ENCODE measurements around the gene MSGN1.

Gene MSGN1

GRCh38 chr2:17793296-17793695 is 23.0 kb upstream of the MSGN1 start:
- Histone ChIP-seq H2AK5ac (ENCODE audit: low read depth, low read length) (no peak overlapping the region), H4K91ac (ENCODE audit: low read depth, low read length, poor library complexity) (no peak overlapping the region), H2AFZ (ENCODE audit: low read length) (no peak overlapping the region), H3K27ac (replicated peaks; ENCODE audit: low read length) (no peak overlapping the region), H3K9me3 (replicated peaks in 1 of 2; ENCODE audit: control insufficient read depth in 2 of 2, insufficient read depth in 1 of 2, low read depth in 1 of 2, low read length in 2 of 2) (no peaks in the 10 kb centered on the region), H2BK5ac (ENCODE audit: low read length) (no peak overlapping the region), H3K9ac (ENCODE audit: low read depth, low read length, poor library complexity) (no peak overlapping the region), H2BK12ac (ENCODE audit: low read length) (no peak overlapping the region), H3K27me3 (ENCODE audit: control insufficient read depth in 3 of 3, insufficient read depth in 3 of 3, low read depth in 1 of 3, low read length in 3 of 3) (peaks cover 0 to 9% (median 0%) of the 10 kb centered on the region in 3 experiments), H3K36me3 (replicated peaks in 1 of 2; ENCODE audit: control insufficient read depth in 2 of 2, insufficient read depth in 2 of 2, low read length in 2 of 2) (no peaks in the 10 kb centered on the region), H3K4ac (ENCODE audit: low read length) (no peak overlapping the region), H3K4me3 (ENCODE audit: low read length in 2 of 2) (no peak overlapping the region), H3K4me2 (ENCODE audit: insufficient read depth, low read length, poor library complexity, severe bottlenecking) (no peak overlapping the region), H3K4me1 (ENCODE audit: control insufficient read depth in 2 of 2, insufficient read depth in 1 of 2, low read depth in 1 of 2, low read length in 2 of 2) (no peaks in the 10 kb centered on the region), H3K79me1 (ENCODE audit: low read depth, low read length) (no peaks in the 10 kb centered on the region), H3K14ac (ENCODE audit: low read length) (no peak overlapping the region), H4K8ac (ENCODE audit: low read depth, low read length) (no peak overlapping the region), H3K18ac (ENCODE audit: low read length) (no peak overlapping the region), H2BK15ac (ENCODE audit: low read length) (no peak overlapping the region), H3K23ac (ENCODE audit: low read depth, low read length, poor library complexity) (no peak overlapping the region), H2BK120ac (ENCODE audit: low read depth, low read length) (no peak overlapping the region)
- no peak for DNase-seq (ENCODE audit: low spot score)
- WGBS, 2 donors (ENCODE audit: extremely low coverage in 2 of 2, insufficient read length in 2 of 2, insufficient replicate concordance in 1 of 2) = no CpG with 5 or more reads among the region's 4 CpGs

DNA sequence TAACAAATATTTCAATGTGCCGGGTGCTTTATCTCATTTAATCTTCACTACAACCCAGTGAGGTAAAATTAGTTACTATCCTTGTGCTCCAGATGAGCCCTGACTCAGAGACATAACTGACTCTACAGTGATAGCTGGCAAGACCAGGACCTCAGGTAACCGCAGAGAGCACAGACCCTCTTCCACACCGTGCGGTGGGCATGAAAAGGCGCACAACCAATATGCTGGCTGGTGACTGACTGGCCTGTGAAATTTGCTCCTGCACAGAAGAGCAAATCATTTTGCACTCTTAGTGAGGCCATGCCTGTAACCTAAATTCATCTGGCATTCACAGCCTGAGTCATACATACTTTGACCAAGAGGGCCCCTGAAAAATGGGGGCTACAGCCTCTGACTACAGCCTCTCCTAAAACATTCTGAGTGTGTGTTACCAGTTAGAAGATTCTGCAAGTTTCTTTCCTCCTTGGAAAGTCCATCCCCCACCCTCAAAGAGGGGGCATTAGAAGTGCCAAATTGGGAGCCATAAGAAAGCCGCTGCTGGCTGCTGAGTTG is 22.4 kb upstream of the MSGN1 start:
- DNase-seq (ENCODE audit: low spot score) = no peak
- H4K91ac ChIP-seq (ENCODE audit: low read depth, low read length, poor library complexity) = no peak overlapping the region
- peak overlapping the region; percentile 5 for H3K18ac ChIP-seq (ENCODE audit: low read length)
- no peak overlapping the region for H2BK15ac ChIP-seq (ENCODE audit: low read length)
- no peak overlapping the region for H2BK12ac ChIP-seq (ENCODE audit: low read length)
- no peaks in the 10 kb centered on the region for H3K36me3 ChIP-seq (replicated peaks in 1 of 2; ENCODE audit: control insufficient read depth in 2 of 2, insufficient read depth in 2 of 2, low read length in 2 of 2)
- no peak overlapping the region for H3K4ac ChIP-seq (ENCODE audit: low read length)
- H3K23ac ChIP-seq (ENCODE audit: low read depth, low read length, poor library complexity) = no peak overlapping the region
- H3K4me3 ChIP-seq (ENCODE audit: low read length in 2 of 2) = no peak overlapping the region
- no CpG with 5 or more reads among the region's 6 CpGs for WGBS, 2 donors (ENCODE audit: extremely low coverage in 2 of 2, insufficient read length in 2 of 2, insufficient replicate concordance in 1 of 2)
- H3K27me3 ChIP-seq (ENCODE audit: control insufficient read depth in 3 of 3, insufficient read depth in 3 of 3, low read depth in 1 of 3, low read length in 3 of 3) = peaks cover 0 to 9% (median 0%) of the 10 kb centered on the region in 3 experiments
- no peaks in the 10 kb centered on the region for H3K4me1 ChIP-seq (ENCODE audit: control insufficient read depth in 2 of 2, insufficient read depth in 1 of 2, low read depth in 1 of 2, low read length in 2 of 2)
- H2AK5ac ChIP-seq (ENCODE audit: low read depth, low read length) = no peak overlapping the region
- H4K8ac ChIP-seq (ENCODE audit: low read depth, low read length) = no peak overlapping the region
- no peak overlapping the region for H3K9ac ChIP-seq (ENCODE audit: low read depth, low read length, poor library complexity)
- H3K79me1 ChIP-seq (ENCODE audit: low read depth, low read length) = no peaks in the 10 kb centered on the region
- no peak overlapping the region for H2BK5ac ChIP-seq (ENCODE audit: low read length)
- H2BK120ac ChIP-seq (ENCODE audit: low read depth, low read length) = no peak overlapping the region
- no peak overlapping the region for H3K27ac ChIP-seq (replicated peaks; ENCODE audit: low read length)
- H3K4me2 ChIP-seq (ENCODE audit: insufficient read depth, low read length, poor library complexity, severe bottlenecking) = no peak overlapping the region
- H2AFZ ChIP-seq (ENCODE audit: low read length) = peak overlapping the region; percentile 56
- no peaks in the 10 kb centered on the region for H3K9me3 ChIP-seq (replicated peaks in 1 of 2; ENCODE audit: control insufficient read depth in 2 of 2, insufficient read depth in 1 of 2, low read depth in 1 of 2, low read length in 2 of 2)
- no peak overlapping the region for H3K14ac ChIP-seq (ENCODE audit: low read length)

- no peak overlapping the region for H3K4me3 ChIP-seq (ENCODE audit: low read length in 2 of 2)
- no CpG with 5 or more reads among the region's 5 CpGs for WGBS, 2 donors (ENCODE audit: extremely low coverage in 2 of 2, insufficient read length in 2 of 2, insufficient replicate concordance in 1 of 2)
Measured at GRCh38 chr2:17795309-17795708, 21.0 kb upstream of the MSGN1 start.

GRCh38 chr2:17798338-17798737 is 17.9 kb upstream of the MSGN1 start:
- no peak overlapping the region for H3K18ac ChIP-seq (ENCODE audit: low read length)
- no peak overlapping the region for H2AFZ ChIP-seq (ENCODE audit: low read length)
- H3K23ac ChIP-seq (ENCODE audit: low read depth, low read length, poor library complexity) = no peak overlapping the region
- H4K8ac ChIP-seq (ENCODE audit: low read depth, low read length) = no peak overlapping the region
- no peak overlapping the region for H3K27ac ChIP-seq (replicated peaks; ENCODE audit: low read length)
- H3K4ac ChIP-seq (ENCODE audit: low read length) = no peak overlapping the region
- no peak overlapping the region for H2BK12ac ChIP-seq (ENCODE audit: low read length)
- no peaks in the 10 kb centered on the region for H3K79me1 ChIP-seq (ENCODE audit: low read depth, low read length)
- no peak overlapping the region for H3K4me3 ChIP-seq (ENCODE audit: low read length in 2 of 2)
- H3K14ac ChIP-seq (ENCODE audit: low read length) = no peak overlapping the region
- no peaks in the 10 kb centered on the region for H3K9me3 ChIP-seq (replicated peaks in 1 of 2; ENCODE audit: control insufficient read depth in 2 of 2, insufficient read depth in 1 of 2, low read depth in 1 of 2, low read length in 2 of 2)
- no peak overlapping the region for H4K91ac ChIP-seq (ENCODE audit: low read depth, low read length, poor library complexity)
- H2BK5ac ChIP-seq (ENCODE audit: low read length) = no peak overlapping the region
- no peak overlapping the region for H3K9ac ChIP-seq (ENCODE audit: low read depth, low read length, poor library complexity)
- peaks cover 0 to 2% (median 0%) of the 10 kb centered on the region in 3 experiments for H3K27me3 ChIP-seq (ENCODE audit: control insufficient read depth in 3 of 3, insufficient read depth in 3 of 3, low read depth in 1 of 3, low read length in 3 of 3)
- no peaks in the 10 kb centered on the region for H3K36me3 ChIP-seq (replicated peaks in 1 of 2; ENCODE audit: control insufficient read depth in 2 of 2, insufficient read depth in 2 of 2, low read length in 2 of 2)
- no peak for DNase-seq (ENCODE audit: low spot score)
- no peak overlapping the region for H2BK120ac ChIP-seq (ENCODE audit: low read depth, low read length)
- H2AK5ac ChIP-seq (ENCODE audit: low read depth, low read length) = no peak overlapping the region
- peaks cover 2 to 7% of the 10 kb centered on the region in 2 donors for H3K4me1 ChIP-seq (ENCODE audit: control insufficient read depth in 2 of 2, insufficient read depth in 1 of 2, low read depth in 1 of 2, low read length in 2 of 2)
- WGBS, 2 donors (ENCODE audit: extremely low coverage in 2 of 2, insufficient read length in 2 of 2, insufficient replicate concordance in 1 of 2) = no CpG with 5 or more reads among the region's 4 CpGs
- no peak overlapping the region for H3K4me2 ChIP-seq (ENCODE audit: insufficient read depth, low read length, poor library complexity, severe bottlenecking)
- no peak overlapping the region for H2BK15ac ChIP-seq (ENCODE audit: low read length)

More at GRCh38 chr2:17795309-17795708, 21.0 kb upstream of the MSGN1 start:
- H2BK12ac ChIP-seq (ENCODE audit: low read length) = no peak overlapping the region
- H2BK120ac ChIP-seq (ENCODE audit: low read depth, low read length) = no peak overlapping the region
- no peak overlapping the region for H4K91ac ChIP-seq (ENCODE audit: low read depth, low read length, poor library complexity)
- H2BK15ac ChIP-seq (ENCODE audit: low read length) = no peak overlapping the region
- H2BK5ac ChIP-seq (ENCODE audit: low read length) = no peak overlapping the region
- H3K79me1 ChIP-seq (ENCODE audit: low read depth, low read length) = no peaks in the 10 kb centered on the region
- DNase-seq (ENCODE audit: low spot score) = no peak
- H3K36me3 ChIP-seq (replicated peaks in 1 of 2; ENCODE audit: control insufficient read depth in 2 of 2, insufficient read depth in 2 of 2, low read length in 2 of 2) = no peaks in the 10 kb centered on the region
- H3K9ac ChIP-seq (ENCODE audit: low read depth, low read length, poor library complexity) = no peak overlapping the region
- no peak overlapping the region for H3K4ac ChIP-seq (ENCODE audit: low read length)
- H3K18ac ChIP-seq (ENCODE audit: low read length) = no peak overlapping the region
- no peak overlapping the region for H3K23ac ChIP-seq (ENCODE audit: low read depth, low read length, poor library complexity)
- peaks cover 2 to 5% of the 10 kb centered on the region in 2 donors for H3K4me1 ChIP-seq (ENCODE audit: control insufficient read depth in 2 of 2, insufficient read depth in 1 of 2, low read depth in 1 of 2, low read length in 2 of 2)
- H2AFZ ChIP-seq (ENCODE audit: low read length) = no peak overlapping the region
- no peak overlapping the region for H4K8ac ChIP-seq (ENCODE audit: low read depth, low read length)
- no peak overlapping the region for H3K4me2 ChIP-seq (ENCODE audit: insufficient read depth, low read length, poor library complexity, severe bottlenecking)
- H3K9me3 ChIP-seq (replicated peaks in 1 of 2; ENCODE audit: control insufficient read depth in 2 of 2, insufficient read depth in 1 of 2, low read depth in 1 of 2, low read length in 2 of 2) = no peaks in the 10 kb centered on the region
- H3K14ac ChIP-seq (ENCODE audit: low read length) = no peak overlapping the region
- H2AK5ac ChIP-seq (ENCODE audit: low read depth, low read length) = no peak overlapping the region
- H3K27ac ChIP-seq (replicated peaks; ENCODE audit: low read length) = no peak overlapping the region
- H3K27me3 ChIP-seq (ENCODE audit: control insufficient read depth in 3 of 3, insufficient read depth in 3 of 3, low read depth in 1 of 3, low read length in 3 of 3) = peaks cover 0 to 9% (median 0%) of the 10 kb centered on the region in 3 experiments
